Measurements from ENCODE around the gene IL11. TPM values are rescaled to one million over a fixed set of nuclear protein-coding genes. Genes with fewer than 3 reads are reported as not detected.

Gene IL11
- total and polyA plus RNA-seq, 8 donors: 1.0 to 17.4 (median 1.3) TPM; not detected in 3

DNA sequence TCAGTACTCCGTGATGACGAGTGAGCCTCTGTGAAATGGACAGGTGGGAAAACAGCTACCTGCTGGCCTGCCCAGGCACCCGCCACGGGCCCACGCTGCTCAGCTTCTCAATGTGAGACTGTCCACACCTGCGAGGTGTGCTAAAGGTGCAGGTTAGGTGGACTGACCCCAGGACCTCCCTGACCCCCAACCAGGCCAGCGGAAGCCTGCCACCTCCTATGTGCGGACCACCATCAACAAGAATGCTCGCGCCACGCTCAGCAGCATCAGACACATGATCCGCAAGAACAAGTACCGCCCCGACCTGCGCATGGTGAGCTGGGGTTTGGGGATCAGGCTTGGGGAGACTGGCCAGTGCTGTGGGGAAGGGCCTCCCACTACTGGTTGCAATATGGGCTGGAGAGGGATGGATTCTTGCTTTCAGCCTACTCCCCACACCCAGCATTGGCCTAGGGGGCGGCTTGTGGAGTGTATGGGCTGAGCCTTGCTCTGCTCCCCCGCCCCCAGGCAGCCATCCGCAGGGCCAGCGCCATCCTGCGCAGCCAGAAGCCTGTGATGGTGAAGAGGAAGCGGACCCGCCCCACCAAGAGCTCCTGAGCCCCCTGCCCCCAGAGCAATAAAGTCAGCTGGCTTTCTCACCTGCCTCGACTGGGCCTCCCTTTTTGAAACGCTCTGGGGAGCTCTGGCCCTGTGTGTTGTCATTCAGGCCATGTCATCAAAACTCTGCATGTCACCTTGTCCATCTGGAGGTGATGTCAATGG lies 17.7 kb upstream of the IL11 start:
- TF ChIP-seq EP300 (IDR thresholded peaks at IDR 0.05): no peak
- no peak for TF ChIP-seq POLR2A (IDR thresholded peaks at IDR 0.05)
- TF ChIP-seq POLR2AphosphoS5 (IDR thresholded peaks at IDR 0.05): no peak
- TF ChIP-seq, protein P1, sequence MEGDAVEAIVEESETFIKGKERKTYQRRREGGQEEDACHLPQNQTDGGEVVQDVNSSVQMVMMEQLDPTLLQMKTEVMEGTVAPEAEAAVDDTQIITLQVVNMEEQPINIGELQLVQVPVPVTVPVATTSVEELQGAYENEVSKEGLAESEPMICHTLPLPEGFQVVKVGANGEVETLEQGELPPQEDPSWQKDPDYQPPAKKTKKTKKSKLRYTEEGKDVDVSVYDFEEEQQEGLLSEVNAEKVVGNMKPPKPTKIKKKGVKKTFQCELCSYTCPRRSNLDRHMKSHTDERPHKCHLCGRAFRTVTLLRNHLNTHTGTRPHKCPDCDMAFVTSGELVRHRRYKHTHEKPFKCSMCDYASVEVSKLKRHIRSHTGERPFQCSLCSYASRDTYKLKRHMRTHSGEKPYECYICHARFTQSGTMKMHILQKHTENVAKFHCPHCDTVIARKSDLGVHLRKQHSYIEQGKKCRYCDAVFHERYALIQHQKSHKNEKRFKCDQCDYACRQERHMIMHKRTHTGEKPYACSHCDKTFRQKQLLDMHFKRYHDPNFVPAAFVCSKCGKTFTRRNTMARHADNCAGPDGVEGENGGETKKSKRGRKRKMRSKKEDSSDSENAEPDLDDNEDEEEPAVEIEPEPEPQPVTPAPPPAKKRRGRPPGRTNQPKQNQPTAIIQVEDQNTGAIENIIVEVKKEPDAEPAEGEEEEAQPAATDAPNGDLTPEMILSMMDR (IDR thresholded peaks at IDR 0.05): no peak
- Histone ChIP-seq H3K4me1 (peaks cover 41 to 78% (median 64%) of the 10 kb centered on the region in 4 donors), H3K27me3 (no peaks in the 10 kb centered on the region), H3K36me3 (peaks cover 25 to 58% (median 47%) of the 10 kb centered on the region in 4 donors), H3K4me3 (peak overlapping the region in 3 of 4 donors; percentile 79 to 90 (median 88)), H3K9me3 (no peaks in the 10 kb centered on the region), H3K27ac (no peak overlapping the region)
- DNase-seq: no peak
- 71 to 83% (median 77%) methylated on average over 14 to 24 of the region's 24 CpGs for WGBS, 5 donors
- intact Hi-C loops (cut with DNase I; ENCODE audit: low total_unique reads): no loop called here

DNA sequence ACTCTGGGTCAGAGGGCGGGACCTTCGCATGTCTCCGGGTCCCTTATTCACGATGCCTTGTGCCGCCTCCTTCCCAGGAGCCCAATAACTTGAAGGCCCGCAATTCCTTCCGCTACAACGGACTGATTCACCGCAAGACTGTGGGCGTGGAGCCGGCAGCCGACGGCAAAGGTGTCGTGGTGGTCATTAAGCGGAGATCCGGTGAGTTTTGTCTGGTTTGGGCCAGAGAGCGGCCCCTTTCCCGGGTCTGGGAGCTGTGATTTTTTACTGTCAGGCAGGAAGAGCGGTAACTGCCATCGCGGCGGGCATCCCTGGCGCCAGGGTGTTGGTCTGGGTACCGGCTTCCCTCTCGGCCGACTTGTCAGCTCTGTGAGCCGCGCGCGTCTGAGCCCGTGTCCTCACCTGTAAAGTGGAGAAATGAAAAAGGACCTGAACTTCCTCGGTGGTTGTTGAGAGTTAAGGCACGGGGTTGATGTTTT lies 16.3 kb upstream of the IL11 start:
- Histone ChIP-seq H3K27ac (peak overlapping the region; percentile 89 to 97 (median 93)), H3K27me3 (no peaks in the 10 kb centered on the region), H3K4me3 (peak overlapping the region; percentile 79 to 90 (median 88)), H3K4me1 (peaks cover 43 to 79% (median 69%) of the 10 kb centered on the region in 4 donors), H3K9me3 (no peaks in the 10 kb centered on the region), H3K36me3 (peaks cover 25 to 51% (median 41%) of the 10 kb centered on the region in 4 donors)
- no peak for TF ChIP-seq POLR2AphosphoS5 (IDR thresholded peaks at IDR 0.05)
- WGBS, 5 donors: 0 to 2% (median 1%) methylated on average over 2 to 33 of the region's 33 CpGs
- DNase-seq: no peak
- intact Hi-C loops (cut with DNase I; ENCODE audit: low total_unique reads): no loop called here

DNA sequence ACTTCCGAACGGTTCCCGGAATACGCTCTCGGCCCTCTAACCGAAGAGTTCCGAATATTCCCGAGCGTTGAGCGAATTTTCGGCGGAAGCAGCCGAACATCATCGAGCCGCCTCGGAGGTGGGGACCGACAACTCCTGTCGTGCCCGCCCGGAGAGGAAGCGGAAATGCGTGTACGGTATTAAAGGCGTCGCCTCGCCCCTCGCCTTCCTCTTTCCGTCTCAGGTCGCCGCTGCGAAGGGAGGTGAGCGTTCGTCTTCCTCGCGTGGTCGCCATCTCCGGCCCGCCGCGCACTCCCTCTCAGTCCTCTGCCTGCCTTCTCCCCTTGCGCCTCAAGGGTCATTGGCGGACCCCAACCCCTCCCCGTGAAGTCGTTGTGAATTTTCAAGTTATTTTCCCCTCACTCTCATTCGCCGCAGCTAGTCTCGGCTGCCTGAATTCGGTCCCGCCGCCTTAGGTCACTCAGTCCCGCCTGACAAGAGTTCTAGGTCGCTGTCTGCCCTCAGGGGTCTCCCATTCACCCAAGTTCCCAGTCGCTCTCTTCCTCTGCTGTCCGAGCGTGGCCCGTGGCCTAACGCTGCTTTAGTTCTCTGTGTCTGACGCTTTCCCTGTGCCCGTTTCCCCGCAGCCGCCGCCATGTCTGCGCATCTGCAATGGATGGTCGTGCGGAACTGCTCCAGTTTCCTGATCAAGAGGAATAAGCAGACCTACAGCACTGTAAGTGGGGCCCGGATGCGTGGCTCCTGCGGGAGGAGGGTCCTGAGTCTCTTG lies 15.6 kb upstream of the IL11 start, which contains the start of gene RPL28:
RPL28 (plus strand) TSS at position 209 of the 769 bp plus-strand sequence; CDS start at position 635, 426 bp downstream.
- WGBS, 5 donors: 0 to 1% (median 0%) methylated on average over 61 to 68 of the region's 68 CpGs
- no peaks in the 10 kb centered on the region for H3K27me3 ChIP-seq
- H3K9me3 ChIP-seq: no peaks in the 10 kb centered on the region
- peak within 1 kb of the TSS; percentile 89 to 97 (median 93) for H3K27ac ChIP-seq
- peak in 2 of 4 donors; percentile 83 to 98 for TF ChIP-seq POLR2A (IDR thresholded peaks at IDR 0.05)
- TF ChIP-seq, protein P1 (IDR thresholded peaks at IDR 0.05): peak in 1 of 7 experiments; percentile 14
- peak; percentile 99 to 100 (median 100) for TF ChIP-seq POLR2AphosphoS5 (IDR thresholded peaks at IDR 0.05)
- TF ChIP-seq EP300 (IDR thresholded peaks at IDR 0.05): no peak
- peaks cover 43 to 73% (median 64%) of the 10 kb centered on the region in 4 donors for H3K4me1 ChIP-seq
- peak; percentile 98 to 99 for DNase-seq
- intact Hi-C loops (cut with DNase I; ENCODE audit: low total_unique reads): no loop called here
- peaks cover 25 to 44% (median 38%) of the 10 kb centered on the region in 4 donors for H3K36me3 ChIP-seq
- H3K4me3 ChIP-seq: peak within 1 kb of the TSS; percentile 79 to 90 (median 88)

DNA sequence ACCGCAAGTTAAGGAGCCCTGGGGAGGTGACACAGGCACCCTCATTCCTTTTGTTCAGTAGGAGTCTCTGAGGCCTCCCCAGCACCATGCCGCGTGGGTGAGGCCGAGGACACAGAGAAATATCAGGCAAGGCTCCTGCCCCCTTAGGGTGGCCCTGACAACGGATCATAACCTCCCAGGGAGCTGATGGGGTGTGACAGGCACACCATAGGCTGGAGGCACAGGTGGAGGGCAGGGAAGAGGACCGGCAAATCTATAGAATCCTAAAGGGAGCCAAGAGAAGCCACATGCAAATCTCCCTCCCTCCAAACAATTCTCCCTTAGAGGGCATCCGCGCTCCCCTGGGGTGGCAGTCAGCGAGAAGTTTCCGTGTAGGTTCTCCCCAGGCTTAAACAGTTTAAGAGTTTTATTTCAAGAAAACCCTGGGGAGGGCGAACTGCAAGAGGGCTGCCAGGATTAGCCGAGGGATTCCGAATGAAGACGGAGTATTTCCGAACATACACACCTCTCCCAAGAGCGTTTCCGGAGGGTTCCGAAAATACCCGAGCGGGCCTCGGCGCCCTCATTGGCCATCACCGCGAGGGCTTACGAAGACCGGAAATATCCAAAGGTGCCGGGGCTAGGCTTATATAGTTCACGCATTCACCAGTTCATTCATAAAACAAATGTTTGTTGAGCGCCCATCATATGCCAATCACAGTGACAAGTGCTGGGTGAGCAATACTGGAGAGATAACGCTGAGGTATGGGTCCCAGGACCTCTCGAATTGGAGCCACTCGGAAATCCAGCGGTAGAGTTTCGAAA lies 14.9 kb upstream of the IL11 start:
- H3K4me3 ChIP-seq: peak overlapping the region; percentile 79 to 90 (median 88)
- intact Hi-C loops (cut with DNase I; ENCODE audit: low total_unique reads): no loop called here
- peaks cover 25 to 37% (median 31%) of the 10 kb centered on the region in 4 donors for H3K36me3 ChIP-seq
- DNase-seq: peak; percentile 97 to 98
- WGBS, 5 donors: 3 to 5% (median 3%) methylated on average over 34 of the region's 34 CpGs
- no peaks in the 10 kb centered on the region for H3K27me3 ChIP-seq
- no peaks in the 10 kb centered on the region for H3K9me3 ChIP-seq
- H3K27ac ChIP-seq: peak overlapping the region; percentile 89 to 97 (median 93)
- TF ChIP-seq POLR2A (IDR thresholded peaks at IDR 0.05) (no peak), POLR2AphosphoS5 (IDR thresholded peaks at IDR 0.05) (peak in 1 of 3 donors; percentile 4)
- peaks cover 43 to 65% (median 61%) of the 10 kb centered on the region in 4 donors for H3K4me1 ChIP-seq

Measured in stomach (tissue), 9 donors.